Astrocyte (in vitro differentiated cells and primary cell): Measurements from ENCODE around the gene MADD. TPM values are rescaled to one million over a fixed set of nuclear protein-coding genes. Genes with fewer than 3 reads are reported as not detected.

Source experiments
- DNase-seq: peaks from one replicate; pipeline ENCODE4 v3.0.0-alpha.2; 2010; ENCODE audit warnings: low read depth
- FAIRE-seq: peaks from 2 replicates; lab custom pipeline; 2011; peaks lifted over from hg19 to GRCh38; lab: Jason Lieb, UNC
- H2AFZ ChIP-seq: 2 replicates; pipeline ENCODE4 v1.6.0; 2012; ENCODE audit warnings: low read depth, low read length, inconsistent platforms
- H3K27ac ChIP-seq: 2 replicates; pipeline ENCODE4 v1.5.1; 2011; ENCODE audit warnings: low read depth, low read length, inconsistent platforms
- H3K27me3 ChIP-seq: 2 replicates; pipeline ENCODE4 v1.6.0; 2011; ENCODE audit warnings: low read length, inconsistent platforms; ENCODE audit not compliant: insufficient read depth
- H3K36me3 ChIP-seq: 2 replicates; pipeline ENCODE4 v1.5.1; 2011; ENCODE audit warnings: low read length, inconsistent platforms; ENCODE audit not compliant: insufficient read depth
- H3K4me1 ChIP-seq: 2 replicates; pipeline ENCODE4 v1.5.1; 2011; ENCODE audit warnings: low read length, inconsistent platforms; ENCODE audit not compliant: insufficient read depth
- H3K4me2 ChIP-seq: 2 replicates; pipeline ENCODE4 v1.6.0; 2012; ENCODE audit warnings: low read length, inconsistent platforms
- H3K4me3 ChIP-seq: 2 replicates; pipeline ENCODE4 v1.5.1; 2011; ENCODE audit warnings: low read depth, mild to moderate bottlenecking, low read length, inconsistent platforms; ENCODE audit not compliant: insufficient read depth
- H3K79me2 ChIP-seq: 2 replicates; pipeline ENCODE4 v1.6.0; 2012; ENCODE audit warnings: mild to moderate bottlenecking, low read length, inconsistent platforms; ENCODE audit not compliant: insufficient read depth
- H3K9ac ChIP-seq: 2 replicates; pipeline ENCODE4 v1.6.0; 2012; ENCODE audit warnings: mild to moderate bottlenecking, low read length, inconsistent platforms
- H3K9me3 ChIP-seq: 2 replicates; pipeline ENCODE4 v1.5.1; 2012; ENCODE audit warnings: low read depth, mild to moderate bottlenecking, low read length, inconsistent platforms; ENCODE audit not compliant: insufficient read depth
- H4K20me1 ChIP-seq: 2 replicates; pipeline ENCODE4 v1.6.0; 2012; ENCODE audit warnings: low read length, inconsistent platforms; ENCODE audit not compliant: insufficient read depth
- H3K27ac Mint-ChIP-seq: one replicate; pipeline ENCODE4 v1.8.0; 2021; ENCODE audit warnings: mild to moderate bottlenecking, mixed read lengths; ENCODE audit not compliant: unreplicated experiment
- H3K27me3 Mint-ChIP-seq: one replicate; pipeline ENCODE4 v1.8.0; 2021; ENCODE audit warnings: low read depth, mixed read lengths; ENCODE audit not compliant: unreplicated experiment
- H3K36me3 Mint-ChIP-seq: one replicate; pipeline ENCODE4 v1.8.0; 2021; ENCODE audit warnings: low read depth, mixed read lengths; ENCODE audit not compliant: unreplicated experiment
- H3K4me1 Mint-ChIP-seq: one replicate; pipeline ENCODE4 v1.8.0; 2021; ENCODE audit warnings: low read depth, mixed read lengths; ENCODE audit not compliant: unreplicated experiment
- H3K4me3 Mint-ChIP-seq: one replicate; pipeline ENCODE4 v1.8.0; 2021; ENCODE audit warnings: mild to moderate bottlenecking, moderate library complexity, mixed read lengths; ENCODE audit not compliant: unreplicated experiment
- H3K9me3 Mint-ChIP-seq: one replicate; pipeline ENCODE4 v1.8.0; 2021; ENCODE audit warnings: mild to moderate bottlenecking, mixed read lengths; ENCODE audit not compliant: unreplicated experiment
- CTCF ChIP-seq: IDR thresholded peaks from 2 replicates; pipeline ENCODE4 v1.5.1; 2011; ENCODE audit warnings: low read depth, mild to moderate bottlenecking, inconsistent platforms, low read length, moderate library complexity; ENCODE audit not compliant: insufficient read depth
- EZH2 ChIP-seq: IDR thresholded peaks from 2 replicates; pipeline ENCODE4 v1.6.1; 2012; ENCODE audit warnings: mild to moderate bottlenecking, low read length, inconsistent platforms; ENCODE audit not compliant: insufficient read depth
- total RNA-seq: library from RNA; stranded (reverse); gene quantifications from 2 replicates; pipeline ENCODE4 v1.2.1, GENCODE V29; 2021

Gene MADD
- total RNA-seq, 1 donor from 2014 or later = 22.9 TPM

- Histone ChIP-seq H3K4me1 (no peaks in the 10 kb centered on the region), H3K4me2 (no peak overlapping the region), H3K79me2 (no peaks in the 10 kb centered on the region), H2AFZ (no peak overlapping the region), H3K4me3 (no peak overlapping the region), H3K27ac (no peak overlapping the region), H3K9me3 (no peaks in the 10 kb centered on the region), H4K20me1 (no peaks in the 10 kb centered on the region), H3K27me3 (no peaks in the 10 kb centered on the region), H3K9ac (no peak overlapping the region), H3K36me3 (peaks cover 8% of the 10 kb centered on the region)
- no peak overlapping the region for H3K4me3 Mint-ChIP-seq
- no peak overlapping the region for H3K27ac Mint-ChIP-seq
- FAIRE-seq (no peak), DNase-seq (no peak)
- H3K36me3 Mint-ChIP-seq = peaks cover 1% of the 10 kb centered on the region
- no peaks in the 10 kb centered on the region for H3K4me1 Mint-ChIP-seq
- H3K9me3 Mint-ChIP-seq = no peaks in the 10 kb centered on the region
- H3K27me3 Mint-ChIP-seq = no peaks in the 10 kb centered on the region
- TF ChIP-seq CTCF (no peak), EZH2 (no peak)
Observed at GRCh38 chr11:47318166-47318565, 48.2 kb downstream of the MADD start.

GRCh38 chr11:47324520-47324919 is 54.6 kb downstream of the MADD start:
- Histone ChIP-seq H3K79me2 (no peaks in the 10 kb centered on the region), H3K27ac (no peak overlapping the region), H3K9me3 (no peaks in the 10 kb centered on the region), H2AFZ (no peak overlapping the region), H3K4me1 (no peaks in the 10 kb centered on the region), H3K27me3 (no peaks in the 10 kb centered on the region), H3K36me3 (no peaks in the 10 kb centered on the region), H4K20me1 (no peaks in the 10 kb centered on the region), H3K4me2 (no peak overlapping the region), H3K4me3 (no peak overlapping the region), H3K9ac (no peak overlapping the region)
- no peak for DNase-seq
- Mint-ChIP-seq H3K27ac (no peak overlapping the region), H3K4me1 (no peaks in the 10 kb centered on the region), H3K27me3 (no peaks in the 10 kb centered on the region), H3K9me3 (no peaks in the 10 kb centered on the region), H3K36me3 (peaks cover 24% of the 10 kb centered on the region), H3K4me3 (no peak overlapping the region)
- no peak for FAIRE-seq
- TF ChIP-seq CTCF = no peak
- TF ChIP-seq EZH2 = no peak

- Histone ChIP-seq H3K4me3 (no peak overlapping the region), H4K20me1 (no peaks in the 10 kb centered on the region), H3K79me2 (no peaks in the 10 kb centered on the region), H3K9me3 (no peaks in the 10 kb centered on the region), H2AFZ (no peak overlapping the region), H3K27ac (no peak overlapping the region), H3K36me3 (no peaks in the 10 kb centered on the region), H3K4me2 (no peak overlapping the region), H3K4me1 (no peaks in the 10 kb centered on the region), H3K27me3 (no peaks in the 10 kb centered on the region), H3K9ac (no peak overlapping the region)
- peaks cover 24% of the 10 kb centered on the region for H3K36me3 Mint-ChIP-seq
- no peaks in the 10 kb centered on the region for H3K9me3 Mint-ChIP-seq
- no peak overlapping the region for H3K4me3 Mint-ChIP-seq
- DNase-seq (no peak), FAIRE-seq (no peak)
- TF ChIP-seq EZH2 (no peak), CTCF (no peak)
- no peaks in the 10 kb centered on the region for H3K27me3 Mint-ChIP-seq
- H3K4me1 Mint-ChIP-seq = no peaks in the 10 kb centered on the region
- H3K27ac Mint-ChIP-seq = peak overlapping the region; percentile 14
Observed at GRCh38 chr11:47325271-47326041, 55.5 kb downstream of the MADD start.
